ENCODE measurements around the gene RAB26.
"Not testable (repeated sequence)": the region's sequence is repeated elsewhere in the genome, so short reads cannot be mapped to it uniquely, and the experiment has no call there.

Gene RAB26

DNA sequence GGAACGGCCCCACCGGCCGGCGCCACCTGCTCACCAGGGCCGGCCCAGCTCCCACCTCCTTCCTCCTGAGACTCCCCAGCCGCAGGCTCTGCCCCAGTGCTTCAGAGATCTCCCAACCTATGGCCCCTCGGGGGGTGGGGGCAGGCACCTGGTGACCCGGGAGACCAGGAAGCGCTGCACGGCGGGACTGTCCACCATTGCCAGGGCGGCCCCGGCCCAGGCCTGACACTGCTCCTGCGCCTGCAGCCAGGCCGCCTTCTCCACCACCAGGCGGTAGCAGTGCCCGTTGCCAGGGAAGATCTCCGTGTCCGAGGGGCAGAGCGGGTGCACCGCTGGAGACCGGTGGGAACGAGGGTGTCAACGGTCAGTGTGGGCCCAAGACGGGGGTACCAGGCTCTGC is 31.1 kb upstream of the RAB26 start:
- H3K18ac ChIP-seq (ENCODE audit: low read length); H2AK5ac ChIP-seq (ENCODE audit: low read length); H3K23ac ChIP-seq (ENCODE audit: low read length); H2BK120ac ChIP-seq (ENCODE audit: insufficient read depth, low read length, poor library complexity); H2BK12ac ChIP-seq (ENCODE audit: low read length); H3K27ac ChIP-seq (ENCODE audit: low read depth, low read length); H2AFZ ChIP-seq (ENCODE audit: insufficient read depth, low read length, poor library complexity); H3K9me3 ChIP-seq (ENCODE audit: insufficient read depth, low read depth, low read length); H3K27me3 ChIP-seq (ENCODE audit: insufficient read depth, low read length); H3K9ac ChIP-seq (ENCODE audit: low read length); H3K4me1 ChIP-seq (ENCODE audit: control insufficient read depth in 1 of 2, insufficient read depth in 2 of 2, low read length in 2 of 2); H3K4me3 ChIP-seq (ENCODE audit: low read depth, low read length); H3K4ac ChIP-seq (ENCODE audit: low read depth, low read length); H4K91ac ChIP-seq (ENCODE audit: low read depth, low read length); H3K14ac ChIP-seq (ENCODE audit: low read length); DNase-seq; H3K79me2 ChIP-seq (ENCODE audit: control insufficient read depth, insufficient read depth, low read length, poor library complexity); H3K4me2 ChIP-seq (ENCODE audit: low read length); H3K79me1 ChIP-seq (ENCODE audit: low read length); H4K12ac ChIP-seq (ENCODE audit: low read depth, low read length); H2BK5ac ChIP-seq (ENCODE audit: low read depth, low read length, poor library complexity); H4K8ac ChIP-seq (ENCODE audit: low read depth, low read length): not testable (repeated sequence)
- H3K36me3 ChIP-seq (ENCODE audit: control insufficient read depth in 1 of 2, insufficient read depth in 2 of 2, low read length in 2 of 2): peaks cover 12 to 22% of the 10 kb centered on the region in 2 experiments
- WGBS (ENCODE audit: extremely low coverage, insufficient coverage, insufficient read length): no CpG with 5 or more reads among the region's 25 CpGs

DNA sequence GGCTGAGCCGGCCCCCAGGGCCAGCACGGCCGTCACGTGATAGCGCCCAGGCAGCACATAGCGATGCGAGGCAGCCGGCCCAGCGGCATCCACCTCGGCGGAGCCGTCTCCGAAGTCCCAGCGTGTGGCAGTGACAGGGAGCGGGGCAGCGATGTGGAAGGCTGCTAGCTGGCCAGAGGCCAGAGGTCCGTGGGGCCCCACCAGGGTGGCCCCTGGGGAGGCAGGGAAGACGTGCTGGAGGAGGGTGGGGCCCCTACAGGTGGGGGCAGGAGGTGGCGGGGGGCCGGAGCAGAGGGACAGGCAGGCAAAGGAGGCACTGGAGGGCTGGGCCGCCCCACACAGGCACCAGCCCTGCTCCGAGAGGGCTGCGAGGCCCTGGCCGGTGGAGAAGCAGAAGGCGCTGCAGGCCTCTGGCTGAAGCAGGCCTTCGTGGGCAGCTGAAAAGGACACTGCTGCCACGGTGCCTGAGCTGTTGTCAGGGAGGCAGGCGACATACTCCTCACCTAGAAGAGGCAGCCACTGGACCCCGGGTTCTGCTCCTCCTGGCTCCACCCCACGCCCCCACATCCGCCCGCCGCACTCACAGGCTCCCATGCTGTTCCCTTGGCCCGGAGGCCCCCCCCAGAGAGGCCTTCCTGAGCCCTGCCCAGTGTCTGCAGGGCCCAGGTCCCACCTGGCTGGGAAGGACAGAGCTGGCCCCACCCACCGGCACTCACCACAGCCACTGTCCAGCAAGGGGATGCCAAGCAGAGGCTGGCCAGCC is 30.3 kb upstream of the RAB26 start:
- not testable (repeated sequence) for H4K8ac ChIP-seq (ENCODE audit: low read depth, low read length); H2AK5ac ChIP-seq (ENCODE audit: low read length); H4K91ac ChIP-seq (ENCODE audit: low read depth, low read length); H3K18ac ChIP-seq (ENCODE audit: low read length); H3K23ac ChIP-seq (ENCODE audit: low read length); DNase-seq; H3K27ac ChIP-seq (ENCODE audit: low read depth, low read length); H3K79me2 ChIP-seq (ENCODE audit: control insufficient read depth, insufficient read depth, low read length, poor library complexity); H3K4me2 ChIP-seq (ENCODE audit: low read length); H2AFZ ChIP-seq (ENCODE audit: insufficient read depth, low read length, poor library complexity); H2BK120ac ChIP-seq (ENCODE audit: insufficient read depth, low read length, poor library complexity); H3K4me3 ChIP-seq (ENCODE audit: low read depth, low read length); H3K9me3 ChIP-seq (ENCODE audit: insufficient read depth, low read depth, low read length); H2BK12ac ChIP-seq (ENCODE audit: low read length); H3K4ac ChIP-seq (ENCODE audit: low read depth, low read length); H4K12ac ChIP-seq (ENCODE audit: low read depth, low read length); H2BK5ac ChIP-seq (ENCODE audit: low read depth, low read length, poor library complexity); H3K4me1 ChIP-seq (ENCODE audit: control insufficient read depth in 1 of 2, insufficient read depth in 2 of 2, low read length in 2 of 2); H3K79me1 ChIP-seq (ENCODE audit: low read length); H3K9ac ChIP-seq (ENCODE audit: low read length); H3K14ac ChIP-seq (ENCODE audit: low read length); H3K27me3 ChIP-seq (ENCODE audit: insufficient read depth, low read length)
- peaks cover 8 to 17% of the 10 kb centered on the region in 2 experiments for H3K36me3 ChIP-seq (ENCODE audit: control insufficient read depth in 1 of 2, insufficient read depth in 2 of 2, low read length in 2 of 2)
- whole genome bisulfite sequencing (ENCODE audit: extremely low coverage, insufficient coverage, insufficient read length): no CpG with 5 or more reads among the region's 35 CpGs

DNA sequence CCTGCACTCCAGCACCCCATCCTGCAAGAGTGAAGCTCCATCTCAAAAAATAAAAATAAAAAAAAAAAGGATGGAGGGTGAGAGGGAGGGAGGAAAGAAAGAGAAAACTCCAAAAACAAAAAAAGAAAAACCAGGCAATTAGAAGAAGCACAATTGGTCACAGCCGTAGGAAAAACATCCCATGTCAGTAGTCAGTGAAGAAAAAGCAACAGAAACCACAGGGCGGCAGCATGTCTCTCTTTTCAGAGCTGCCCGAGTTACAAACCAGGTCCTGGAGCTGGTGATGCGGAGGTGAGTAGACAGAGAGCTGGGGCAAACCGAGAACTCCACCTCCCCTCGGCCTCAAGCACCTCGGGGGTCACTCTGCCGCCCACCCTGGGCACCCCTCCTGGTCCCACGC is 27.1 kb upstream of the RAB26 start:
- not testable (repeated sequence) for H3K79me2 ChIP-seq (ENCODE audit: control insufficient read depth, insufficient read depth, low read length, poor library complexity); H3K27me3 ChIP-seq (ENCODE audit: insufficient read depth, low read length); H3K4me3 ChIP-seq (ENCODE audit: low read depth, low read length); H3K23ac ChIP-seq (ENCODE audit: low read length); H4K91ac ChIP-seq (ENCODE audit: low read depth, low read length); H3K9me3 ChIP-seq (ENCODE audit: insufficient read depth, low read depth, low read length); H3K14ac ChIP-seq (ENCODE audit: low read length); H3K36me3 ChIP-seq (ENCODE audit: control insufficient read depth in 1 of 2, insufficient read depth in 2 of 2, low read length in 2 of 2); H2AK5ac ChIP-seq (ENCODE audit: low read length); H3K27ac ChIP-seq (ENCODE audit: low read depth, low read length); H4K8ac ChIP-seq (ENCODE audit: low read depth, low read length); H3K18ac ChIP-seq (ENCODE audit: low read length); H2BK5ac ChIP-seq (ENCODE audit: low read depth, low read length, poor library complexity); H4K12ac ChIP-seq (ENCODE audit: low read depth, low read length); H3K9ac ChIP-seq (ENCODE audit: low read length); H3K4ac ChIP-seq (ENCODE audit: low read depth, low read length); H3K4me2 ChIP-seq (ENCODE audit: low read length); H2BK12ac ChIP-seq (ENCODE audit: low read length); H2AFZ ChIP-seq (ENCODE audit: insufficient read depth, low read length, poor library complexity); H2BK120ac ChIP-seq (ENCODE audit: insufficient read depth, low read length, poor library complexity)
- no CpG with 5 or more reads among the region's 9 CpGs for WGBS (ENCODE audit: extremely low coverage, insufficient coverage, insufficient read length)
- peak in 1 of 2 donors; percentile 32 for DNase-seq
- Histone ChIP-seq H3K4me1 (ENCODE audit: control insufficient read depth in 1 of 2, insufficient read depth in 2 of 2, low read length in 2 of 2) (peaks cover 25 to 26% of the 10 kb centered on the region in 2 experiments), H3K79me1 (ENCODE audit: low read length) (peaks cover 17% of the 10 kb centered on the region)

DNA sequence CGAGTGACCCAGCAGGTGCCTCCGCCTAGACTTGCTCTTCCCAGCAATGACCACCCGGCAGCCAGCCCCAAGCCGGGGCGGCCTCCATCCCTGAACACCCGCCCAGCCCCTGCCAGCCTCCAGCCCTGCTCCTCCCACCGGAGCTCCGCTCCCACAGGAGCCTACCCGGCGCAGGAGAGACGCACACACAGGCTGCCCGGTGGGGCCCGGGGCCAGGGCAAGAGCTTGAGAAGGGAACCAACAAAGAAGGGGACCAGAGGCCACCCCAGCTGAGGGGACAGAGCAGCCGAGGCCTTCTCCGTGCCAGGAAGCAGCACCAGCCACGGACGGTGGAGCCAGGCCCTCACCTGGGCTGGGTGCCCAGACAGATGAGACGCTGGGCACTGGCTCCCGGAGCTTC is 26.6 kb upstream of the RAB26 start:
- Histone ChIP-seq H3K36me3 (ENCODE audit: control insufficient read depth in 1 of 2, insufficient read depth in 2 of 2, low read length in 2 of 2) (peaks cover 0 to 2% of the 10 kb centered on the region in 2 experiments), H3K9me3 (ENCODE audit: insufficient read depth, low read depth, low read length) (no peaks in the 10 kb centered on the region), H3K4me2 (ENCODE audit: low read length) (no peak overlapping the region), H3K18ac (ENCODE audit: low read length) (no peak overlapping the region), H2AK5ac (ENCODE audit: low read length) (no peak overlapping the region), H4K8ac (ENCODE audit: low read depth, low read length) (no peak overlapping the region), H3K79me2 (ENCODE audit: control insufficient read depth, insufficient read depth, low read length, poor library complexity) (peaks cover 10% of the 10 kb centered on the region), H3K27ac (ENCODE audit: low read depth, low read length) (no peak overlapping the region), H3K4me3 (ENCODE audit: low read depth, low read length) (no peak overlapping the region), H3K79me1 (ENCODE audit: low read length) (peaks cover 18% of the 10 kb centered on the region), H2BK12ac (ENCODE audit: low read length) (peak overlapping the region; percentile 35), H2BK5ac (ENCODE audit: low read depth, low read length, poor library complexity) (no peak overlapping the region), H3K4ac (ENCODE audit: low read depth, low read length) (no peak overlapping the region), H4K91ac (ENCODE audit: low read depth, low read length) (no peak overlapping the region), H2BK120ac (ENCODE audit: insufficient read depth, low read length, poor library complexity) (no peak overlapping the region), H3K9ac (ENCODE audit: low read length) (no peak overlapping the region), H4K12ac (ENCODE audit: low read depth, low read length) (no peak overlapping the region), H3K14ac (ENCODE audit: low read length) (no peak overlapping the region), H3K27me3 (ENCODE audit: insufficient read depth, low read length) (no peaks in the 10 kb centered on the region), H2AFZ (ENCODE audit: insufficient read depth, low read length, poor library complexity) (no peak overlapping the region), H3K23ac (ENCODE audit: low read length) (no peak overlapping the region), H3K4me1 (ENCODE audit: control insufficient read depth in 1 of 2, insufficient read depth in 2 of 2, low read length in 2 of 2) (peaks cover 26 to 28% of the 10 kb centered on the region in 2 experiments)
- no CpG with 5 or more reads among the region's 19 CpGs for WGBS (ENCODE audit: extremely low coverage, insufficient coverage, insufficient read length)
- no peak for DNase-seq

Data from trophoblast cell (in vitro differentiated cells and primary cell).